RWPE1 (cell line): ENCODE data around the gene THSD4.

Experiments used
- CTCF ChIA-PET: fragments of 350-600 bp; sonication (Branson Sonifier 250); formaldehyde crosslinking; extraction: SDS; loops from one replicate; lab custom pipeline; 2021; lab: Yijun Ruan, JAX
- POLR2A ChIA-PET: fragments of 400-600 bp; formaldehyde crosslinking; extraction: SDS; loops from one replicate; lab custom pipeline; 2020; ENCODE audit warnings: antibody characterized with exemption; ENCODE audit not compliant: low non-redundant PET; lab: Yijun Ruan, JAX
- DNase-seq: peaks from one replicate; pipeline ENCODE4 v3.0.0; 2012; ENCODE audit warnings: low spot score
- H3K27ac ChIP-seq: fragments of 450-650 bp; 2 replicates; pipeline ENCODE4 v1.5.1; 2017
- TF ChIP-seq, protein P1 (sequence below): fragments of 450-650 bp; conservative IDR thresholded peaks from 2 replicates; pipeline ENCODE4 v1.5.1; 2017; ENCODE audit warnings: low read depth, mild to moderate bottlenecking

Gene THSD4

DNA sequence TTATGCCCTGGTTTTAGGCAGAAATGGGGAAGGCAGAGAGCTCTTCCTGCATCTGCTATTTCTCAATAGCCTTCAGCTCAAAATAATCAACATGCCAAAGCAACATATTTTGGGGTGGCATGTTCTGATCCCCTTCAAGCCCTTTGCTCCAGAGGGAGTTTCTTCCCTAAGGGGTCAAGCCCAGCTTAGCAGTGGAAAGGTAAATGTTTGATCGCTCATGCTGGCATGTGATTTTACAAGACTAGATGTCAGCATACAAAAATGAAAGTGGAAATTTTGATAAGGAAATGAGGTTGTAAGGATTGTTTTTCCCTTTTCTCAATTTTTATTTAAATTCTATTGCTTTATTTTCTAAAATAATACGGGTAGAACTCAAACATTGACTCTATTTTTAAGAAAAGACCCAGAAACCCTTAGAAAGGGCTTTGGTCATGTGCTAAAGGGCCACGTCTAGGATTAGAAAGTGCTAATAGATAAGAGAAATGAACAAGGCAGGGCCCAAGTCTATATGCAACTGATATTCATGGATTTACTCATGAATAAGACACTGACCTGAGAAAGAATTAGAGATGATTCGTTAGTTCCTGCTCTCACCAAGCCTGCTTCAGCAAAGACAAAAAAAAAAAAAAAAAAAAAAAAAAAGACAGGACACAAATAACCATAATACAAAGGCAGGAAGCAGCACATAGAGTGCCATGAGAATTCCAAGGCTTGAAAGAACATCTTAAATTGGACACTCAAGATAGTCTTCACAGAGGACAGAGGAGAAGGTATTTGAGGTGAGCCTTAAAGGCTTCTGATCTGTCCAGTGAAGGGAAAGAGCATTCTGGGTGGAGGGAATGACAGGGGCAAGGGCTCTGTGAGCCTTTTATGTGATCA, 640.1 kb downstream of the THSD4 start:
- TF ChIP-seq, protein P1, sequence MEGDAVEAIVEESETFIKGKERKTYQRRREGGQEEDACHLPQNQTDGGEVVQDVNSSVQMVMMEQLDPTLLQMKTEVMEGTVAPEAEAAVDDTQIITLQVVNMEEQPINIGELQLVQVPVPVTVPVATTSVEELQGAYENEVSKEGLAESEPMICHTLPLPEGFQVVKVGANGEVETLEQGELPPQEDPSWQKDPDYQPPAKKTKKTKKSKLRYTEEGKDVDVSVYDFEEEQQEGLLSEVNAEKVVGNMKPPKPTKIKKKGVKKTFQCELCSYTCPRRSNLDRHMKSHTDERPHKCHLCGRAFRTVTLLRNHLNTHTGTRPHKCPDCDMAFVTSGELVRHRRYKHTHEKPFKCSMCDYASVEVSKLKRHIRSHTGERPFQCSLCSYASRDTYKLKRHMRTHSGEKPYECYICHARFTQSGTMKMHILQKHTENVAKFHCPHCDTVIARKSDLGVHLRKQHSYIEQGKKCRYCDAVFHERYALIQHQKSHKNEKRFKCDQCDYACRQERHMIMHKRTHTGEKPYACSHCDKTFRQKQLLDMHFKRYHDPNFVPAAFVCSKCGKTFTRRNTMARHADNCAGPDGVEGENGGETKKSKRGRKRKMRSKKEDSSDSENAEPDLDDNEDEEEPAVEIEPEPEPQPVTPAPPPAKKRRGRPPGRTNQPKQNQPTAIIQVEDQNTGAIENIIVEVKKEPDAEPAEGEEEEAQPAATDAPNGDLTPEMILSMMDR: no peak
- H3K27ac ChIP-seq: no peak overlapping the region
- POLR2A ChIA-PET: no interaction called here
- DNase-seq: no peak
- CTCF ChIA-PET: no interaction called here

DNA sequence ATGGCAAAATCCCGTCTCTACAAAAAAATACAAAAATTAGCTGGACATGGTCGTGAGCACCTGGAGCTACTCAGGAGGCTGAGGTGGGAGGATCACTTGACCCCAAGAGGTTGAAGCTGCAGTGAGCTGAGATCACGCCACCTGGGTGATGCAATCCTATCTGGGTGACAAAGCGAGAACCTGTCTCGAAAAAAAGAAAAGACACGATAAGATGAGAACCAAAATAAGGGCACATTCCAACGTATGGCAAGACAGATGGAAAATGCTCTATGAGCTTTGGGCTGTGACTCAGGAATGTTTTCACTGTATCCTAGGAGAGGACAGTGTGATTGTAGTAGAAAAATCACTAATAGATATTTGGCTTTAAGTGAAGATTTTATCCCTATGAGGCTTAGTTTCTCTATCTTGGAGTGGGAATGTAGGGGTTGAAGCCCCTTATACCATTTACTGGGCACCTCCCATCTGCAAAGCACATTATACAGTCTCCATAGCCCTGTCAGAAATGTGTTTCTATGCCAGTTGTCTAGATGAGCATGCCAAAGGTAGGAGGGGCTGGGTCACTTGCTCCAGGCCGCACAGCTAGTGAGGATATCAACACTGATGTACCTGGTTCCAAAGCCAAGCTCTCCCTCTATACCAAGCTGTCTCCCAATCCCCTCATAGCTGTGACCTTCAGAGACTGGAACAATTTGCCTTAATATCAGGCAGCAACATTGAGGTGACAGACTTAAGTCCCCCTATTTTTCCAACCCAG, 641.5 kb downstream of the THSD4 start:
- H3K27ac ChIP-seq: no peak overlapping the region
- TF ChIP-seq, protein P1: no peak
- CTCF ChIA-PET: interaction anchor here (0.5 to 1.0 kb wide), 2 partner anchors 24 to 27 kb away, joined by 3 to 4 read pairs; no protein-coding TSS in a partner anchor
- POLR2A ChIA-PET: no interaction called here
- DNase-seq: no peak

DNA sequence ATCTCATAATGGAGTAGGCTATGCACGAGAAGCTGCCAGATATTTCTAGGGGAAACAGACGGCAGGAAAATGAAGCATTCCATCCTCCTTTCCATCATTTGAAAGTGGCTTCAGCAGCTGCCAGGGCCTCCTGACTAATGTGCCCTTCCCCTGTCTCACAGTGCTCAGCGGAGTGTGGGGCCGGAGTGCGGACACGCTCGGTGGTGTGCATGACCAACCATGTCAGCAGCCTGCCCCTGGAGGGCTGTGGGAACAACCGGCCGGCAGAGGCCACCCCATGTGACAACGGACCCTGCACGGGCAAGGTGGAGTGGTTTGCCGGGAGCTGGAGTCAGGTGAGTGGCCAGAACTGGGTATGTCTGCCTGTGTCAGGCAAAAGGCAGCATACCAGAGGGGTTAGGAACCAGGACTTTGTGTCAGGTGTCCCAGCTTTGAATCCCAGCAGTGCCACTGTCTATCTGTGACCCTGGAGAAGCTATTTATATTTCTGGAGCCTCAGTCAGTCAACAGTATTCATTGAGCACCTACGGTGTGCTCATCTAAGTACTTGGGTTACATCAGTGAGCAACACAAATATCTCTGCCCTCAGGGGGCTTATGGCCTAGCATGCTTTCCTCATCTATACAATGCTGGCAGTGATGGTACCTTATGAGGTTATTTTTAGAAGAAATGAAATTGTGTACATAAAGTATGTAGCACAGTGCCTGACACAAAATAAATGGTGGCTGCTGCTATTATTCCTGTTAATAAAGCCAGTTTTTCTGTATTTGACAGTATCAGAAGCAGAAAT, 642.7 kb downstream of the THSD4 start:
- TF ChIP-seq, protein P1: no peak
- ChIA-PET CTCF (interaction anchor here (0.6 to 1.0 kb wide), 3 partner anchors 26 to 43 kb away, joined by 3 to 4 read pairs (median 4); no protein-coding TSS in a partner anchor), POLR2A (no interaction called here)
- no peak for DNase-seq
- H3K27ac ChIP-seq: no peak overlapping the region

DNA sequence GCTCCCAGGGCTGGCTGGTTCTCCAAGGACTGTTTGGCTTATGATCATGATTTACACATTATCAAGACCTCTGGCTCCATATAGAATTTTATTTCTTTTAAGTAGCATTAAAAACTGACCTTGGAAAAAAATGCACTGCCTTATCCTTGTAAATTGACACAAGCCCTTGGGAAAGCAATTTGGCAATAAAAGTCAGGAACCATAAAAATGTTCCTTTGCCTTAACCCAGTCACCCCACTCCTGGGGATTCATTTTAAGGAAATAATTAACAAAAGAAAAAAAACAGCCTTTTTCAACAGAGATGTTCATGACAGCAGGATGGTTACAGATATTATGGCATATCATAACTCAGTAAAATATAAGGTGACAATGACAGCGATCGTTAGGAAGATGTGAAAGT, 643.4 kb downstream of the THSD4 start:
- DNase-seq: no peak
- POLR2A ChIA-PET: no interaction called here
- H3K27ac ChIP-seq: no peak overlapping the region
- TF ChIP-seq, protein P1: no peak
- CTCF ChIA-PET: no interaction called here

DNA sequence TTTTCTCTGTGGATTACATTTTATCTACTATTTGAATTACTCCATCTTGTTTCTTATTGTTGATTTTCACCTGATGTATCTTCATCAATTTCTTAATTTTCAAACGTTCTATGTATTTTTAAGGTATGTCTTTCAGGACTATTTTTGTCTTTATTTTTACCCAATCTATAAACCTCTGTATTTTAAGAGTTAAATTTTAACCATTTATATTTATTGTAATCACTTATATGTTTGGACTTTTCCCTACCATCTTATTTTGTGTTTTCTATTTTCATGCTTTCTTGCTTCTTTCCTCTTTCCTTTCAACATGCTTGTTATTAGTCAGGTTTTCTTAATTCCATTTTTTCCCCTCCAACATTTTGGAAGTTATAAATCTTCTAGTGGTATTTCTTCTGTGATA, 645.6 kb downstream of the THSD4 start:
- DNase-seq: no peak
- TF ChIP-seq, protein P1: no peak
- ChIA-PET POLR2A (no interaction called here), CTCF (interaction anchor here (0.7 to 1.5 kb wide), 4 partner anchors 8 to 20 kb away, joined by 3 to 10 read pairs (median 4); no protein-coding TSS in a partner anchor)
- no peak overlapping the region for H3K27ac ChIP-seq
